ENCODE results near the gene TMPRSS12.
"Not testable (repeated sequence)": the region's sequence is repeated elsewhere in the genome, so short reads cannot be mapped to it uniquely, and the experiment has no call there.

The TMPRSS12 gene

DNA sequence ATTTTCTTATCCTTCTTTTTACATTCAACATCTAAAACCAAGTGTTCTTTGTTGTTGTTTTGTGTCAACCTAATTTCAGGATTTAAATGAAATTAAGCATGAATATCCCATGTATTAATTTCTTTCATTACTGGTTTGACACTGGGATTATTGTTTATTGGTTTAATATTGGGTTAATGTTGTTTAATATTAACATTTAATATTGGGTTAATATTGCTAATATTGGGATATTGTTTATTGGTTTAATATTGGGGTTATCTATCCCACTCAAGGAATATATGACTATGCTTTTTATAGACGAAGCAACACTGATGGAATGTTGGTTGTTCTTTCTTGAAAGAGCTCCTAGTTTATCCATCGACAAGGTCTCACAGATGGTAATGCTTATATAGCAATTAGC, 45.9 kb downstream of the TMPRSS12 start:
- no peaks in the 10 kb centered on the region for H3K9me3 ChIP-seq (ENCODE audit: control extremely low read depth in 1 of 5, control insufficient read depth in 4 of 5, insufficient read depth in 2 of 5, low read depth in 1 of 5, low read length in 4 of 5)
- no CpG with 5 or more reads among the region's 2 CpGs for WGBS (ENCODE audit: insufficient coverage)
- H3K36me3 ChIP-seq (ENCODE audit: control insufficient read depth in 4 of 4, insufficient read depth in 4 of 4, low read length in 3 of 4), result no peaks in the 10 kb centered on the region
- no peak for DNase-seq
- H3K4me1 ChIP-seq (ENCODE audit: control extremely low read depth in 1 of 4, control insufficient read depth in 4 of 4, insufficient read depth in 4 of 4, low read length in 3 of 4), result no peaks in the 10 kb centered on the region
- H3K4me3 ChIP-seq (ENCODE audit: control insufficient read depth in 1 of 7, extremely low read depth in 1 of 7, insufficient read depth in 4 of 7, low read depth in 2 of 7, low read length in 6 of 7), result no peak overlapping the region
- H3K27me3 ChIP-seq (replicated peaks in 2 of 5; ENCODE audit: control insufficient read depth in 4 of 5, insufficient read depth in 5 of 5, low read length in 4 of 5), result no peaks in the 10 kb centered on the region
- no peak overlapping the region for H3K27ac ChIP-seq (ENCODE audit: insufficient read depth in 1 of 2, low read depth in 1 of 2, low read length in 2 of 2, poor library complexity in 1 of 2, severe bottlenecking in 2 of 2)
- ChIA-PET POLR2A (no interaction called here), CTCF (interaction anchor here (1.0 kb wide), 1 partner anchor 64 kb away, joined by 3 read pairs; no protein-coding TSS in a partner anchor)

DNA sequence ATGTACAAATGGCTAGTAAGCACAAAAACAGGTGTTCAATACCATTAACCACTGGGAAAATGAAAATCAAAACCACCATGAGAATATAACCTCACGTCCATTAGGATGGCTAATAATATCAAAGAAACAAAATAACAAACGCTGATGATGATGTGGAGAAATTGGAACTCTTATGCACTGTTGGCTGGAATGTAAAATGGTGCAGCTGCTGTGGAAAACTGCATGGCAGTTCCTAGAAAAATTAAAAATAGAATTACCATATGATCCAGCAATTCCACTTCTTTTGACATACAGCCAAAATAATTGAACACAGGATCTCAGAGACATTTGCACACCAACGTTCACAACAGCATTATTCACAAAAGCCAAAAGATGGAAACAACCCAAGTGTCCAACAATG, 51.5 kb downstream of the TMPRSS12 start:
- Histone ChIP-seq H3K4me3 (ENCODE audit: control insufficient read depth in 1 of 7, extremely low read depth in 1 of 7, insufficient read depth in 4 of 7, low read depth in 2 of 7, low read length in 6 of 7) (no peak overlapping the region), H3K9me3 (ENCODE audit: control extremely low read depth in 1 of 5, control insufficient read depth in 4 of 5, insufficient read depth in 2 of 5, low read depth in 1 of 5, low read length in 4 of 5) (peaks cover 0 to 3% (median 1%) of the 10 kb centered on the region in 5 experiments), H3K27ac (ENCODE audit: insufficient read depth in 1 of 2, low read depth in 1 of 2, low read length in 2 of 2, poor library complexity in 1 of 2, severe bottlenecking in 2 of 2) (no peak overlapping the region), H3K4me1 (ENCODE audit: control extremely low read depth in 1 of 4, control insufficient read depth in 4 of 4, insufficient read depth in 4 of 4, low read length in 3 of 4) (no peaks in the 10 kb centered on the region), H3K36me3 (ENCODE audit: control insufficient read depth in 4 of 4, insufficient read depth in 4 of 4, low read length in 3 of 4) (no peaks in the 10 kb centered on the region), H3K27me3 (replicated peaks in 2 of 5; ENCODE audit: control insufficient read depth in 4 of 5, insufficient read depth in 5 of 5, low read length in 4 of 5) (no peaks in the 10 kb centered on the region)
- ChIA-PET POLR2A (interaction anchor here (0.6 kb wide), 1 partner anchor 40 kb away, joined by 4 read pairs; no protein-coding TSS in a partner anchor), CTCF (no interaction called here)
- no peak for DNase-seq
- 100% methylated on average over 1 of the region's 3 CpGs for WGBS (ENCODE audit: insufficient coverage)

DNA sequence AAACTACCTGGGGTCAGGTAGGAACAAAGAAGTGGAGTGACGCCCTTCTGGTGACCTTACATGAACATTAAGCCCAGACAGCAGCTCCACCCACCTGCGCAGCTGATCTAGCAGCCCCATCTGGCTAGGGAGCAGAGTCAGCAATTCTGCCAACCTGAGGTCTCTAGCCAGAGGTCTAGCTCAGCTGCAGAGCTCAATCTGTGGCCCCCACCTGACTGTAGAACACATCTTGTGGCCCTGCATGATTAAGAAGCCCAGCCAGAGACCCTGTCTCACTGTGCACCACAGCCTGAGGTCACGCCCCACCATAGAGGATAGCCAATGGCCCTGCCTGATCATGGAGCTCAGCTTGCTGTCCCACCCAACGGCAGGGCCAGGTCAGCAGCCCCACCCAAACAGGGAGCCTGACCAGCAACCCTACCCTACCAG, 59.0 kb downstream of the TMPRSS12 start:
- ChIA-PET POLR2A (no interaction called here), CTCF (interaction anchor here (1.3 to 1.8 kb wide), 3 partner anchors 16 to 22 kb away, joined by 3 to 5 read pairs (median 4); a partner anchor contains a TSS)
- Histone ChIP-seq H3K9me3 (ENCODE audit: control extremely low read depth in 1 of 5, control insufficient read depth in 4 of 5, insufficient read depth in 2 of 5, low read depth in 1 of 5, low read length in 4 of 5) (peaks cover 0 to 3% (median 2%) of the 10 kb centered on the region in 5 experiments), H3K27me3 (replicated peaks in 2 of 5; ENCODE audit: control insufficient read depth in 4 of 5, insufficient read depth in 5 of 5, low read length in 4 of 5) (no peaks in the 10 kb centered on the region), H3K4me3 (ENCODE audit: control insufficient read depth in 1 of 7, extremely low read depth in 1 of 7, insufficient read depth in 4 of 7, low read depth in 2 of 7, low read length in 6 of 7) (no peak overlapping the region), H3K36me3 (ENCODE audit: control insufficient read depth in 4 of 4, insufficient read depth in 4 of 4, low read length in 3 of 4) (no peaks in the 10 kb centered on the region), H3K4me1 (ENCODE audit: control extremely low read depth in 1 of 4, control insufficient read depth in 4 of 4, insufficient read depth in 4 of 4, low read length in 3 of 4) (no peaks in the 10 kb centered on the region), H3K27ac (ENCODE audit: insufficient read depth in 1 of 2, low read depth in 1 of 2, low read length in 2 of 2, poor library complexity in 1 of 2, severe bottlenecking in 2 of 2) (no peak overlapping the region)
- DNase-seq, result no peak
- WGBS (ENCODE audit: insufficient coverage), result 93% methylated on average over 4 of the region's 4 CpGs

DNA sequence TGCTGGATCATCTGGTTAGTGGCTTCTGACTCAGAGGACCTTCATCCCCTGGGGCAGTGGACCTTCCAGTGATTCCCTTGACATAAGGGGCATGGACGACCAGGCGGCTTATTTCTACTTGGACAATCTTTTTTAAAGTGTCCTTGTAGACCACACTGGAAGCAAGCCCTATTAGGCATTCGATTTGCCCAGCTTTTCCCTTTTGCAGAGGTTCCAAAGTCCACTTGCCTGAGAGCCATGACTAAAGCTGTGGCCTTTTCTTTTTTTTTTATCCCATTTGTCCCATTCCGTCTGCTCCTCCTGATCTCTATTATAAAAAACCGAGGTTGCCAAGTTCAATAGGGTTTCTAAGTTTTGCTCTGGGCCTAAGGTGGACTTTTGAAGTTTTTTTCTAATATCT, 65.8 kb downstream of the TMPRSS12 start:
- POLR2A ChIA-PET; DNase-seq; CTCF ChIA-PET; H3K4me3 ChIP-seq (ENCODE audit: control insufficient read depth in 1 of 7, extremely low read depth in 1 of 7, insufficient read depth in 4 of 7, low read depth in 2 of 7, low read length in 6 of 7); H3K4me1 ChIP-seq (ENCODE audit: control extremely low read depth in 1 of 4, control insufficient read depth in 4 of 4, insufficient read depth in 4 of 4, low read length in 3 of 4); H3K27me3 ChIP-seq (replicated peaks in 2 of 5; ENCODE audit: control insufficient read depth in 4 of 5, insufficient read depth in 5 of 5, low read length in 4 of 5); H3K27ac ChIP-seq (ENCODE audit: insufficient read depth in 1 of 2, low read depth in 1 of 2, low read length in 2 of 2, poor library complexity in 1 of 2, severe bottlenecking in 2 of 2); H3K36me3 ChIP-seq (ENCODE audit: control insufficient read depth in 4 of 4, insufficient read depth in 4 of 4, low read length in 3 of 4): not testable (repeated sequence)
- H3K9me3 ChIP-seq (ENCODE audit: control extremely low read depth in 1 of 5, control insufficient read depth in 4 of 5, insufficient read depth in 2 of 5, low read depth in 1 of 5, low read length in 4 of 5), result peaks cover 0 to 23% (median 19%) of the 10 kb centered on the region in 5 experiments
- 97% methylated on average over 3 of the region's 5 CpGs for WGBS (ENCODE audit: insufficient coverage)

DNA sequence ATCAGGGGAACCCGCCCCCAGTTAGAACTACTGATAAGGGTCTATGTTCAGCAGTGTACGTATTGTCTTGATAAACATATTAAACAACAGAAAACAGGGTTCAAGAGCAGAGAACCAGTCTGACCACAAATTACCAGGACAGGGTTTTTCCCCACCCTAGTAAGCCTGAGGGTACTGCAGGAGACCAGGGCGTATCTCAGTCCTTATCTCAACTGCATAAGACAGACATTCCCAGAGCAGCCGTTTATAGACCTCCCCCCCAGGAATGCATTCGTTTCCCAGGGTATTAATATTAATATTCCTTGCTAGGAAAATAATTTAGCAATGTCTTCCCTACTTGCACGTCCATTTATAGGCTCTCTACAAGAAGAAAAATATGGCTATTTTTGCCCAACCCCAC, 69.6 kb downstream of the TMPRSS12 start:
- DNase-seq; H3K27ac ChIP-seq (ENCODE audit: insufficient read depth in 1 of 2, low read depth in 1 of 2, low read length in 2 of 2, poor library complexity in 1 of 2, severe bottlenecking in 2 of 2); H3K36me3 ChIP-seq (ENCODE audit: control insufficient read depth in 4 of 4, insufficient read depth in 4 of 4, low read length in 3 of 4); H3K27me3 ChIP-seq (replicated peaks in 2 of 5; ENCODE audit: control insufficient read depth in 4 of 5, insufficient read depth in 5 of 5, low read length in 4 of 5); CTCF ChIA-PET; H3K4me3 ChIP-seq (ENCODE audit: control insufficient read depth in 1 of 7, extremely low read depth in 1 of 7, insufficient read depth in 4 of 7, low read depth in 2 of 7, low read length in 6 of 7); H3K4me1 ChIP-seq (ENCODE audit: control extremely low read depth in 1 of 4, control insufficient read depth in 4 of 4, insufficient read depth in 4 of 4, low read length in 3 of 4); POLR2A ChIA-PET: not testable (repeated sequence)
- 96% methylated on average over 3 of the region's 6 CpGs for WGBS (ENCODE audit: insufficient coverage)
- H3K9me3 ChIP-seq (ENCODE audit: control extremely low read depth in 1 of 5, control insufficient read depth in 4 of 5, insufficient read depth in 2 of 5, low read depth in 1 of 5, low read length in 4 of 5), result peaks cover 0 to 54% (median 31%) of the 10 kb centered on the region in 5 experiments

DNA sequence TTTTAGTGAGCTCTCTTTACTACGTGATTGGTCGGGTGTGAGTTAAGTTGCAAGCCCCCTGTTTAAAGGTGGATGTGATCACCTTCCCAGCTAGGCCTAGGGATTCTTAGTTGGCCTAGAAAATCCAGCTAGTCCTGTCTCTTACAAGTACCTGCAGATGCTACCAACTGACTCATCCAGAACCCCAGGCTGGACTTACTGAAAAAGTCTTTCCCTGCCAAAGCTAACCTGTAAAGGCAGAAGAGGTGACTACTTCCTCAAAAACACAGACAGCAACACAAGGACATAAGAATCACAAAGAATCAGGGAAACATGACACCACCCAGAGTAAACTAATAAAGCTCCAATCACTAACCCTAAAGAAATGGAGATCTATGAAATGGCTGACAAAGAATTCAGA, 70.5 kb downstream of the TMPRSS12 start:
- POLR2A ChIA-PET, result no interaction called here
- CTCF ChIA-PET, result interaction anchor here (1.1 to 1.4 kb wide), 2 partner anchors 10 to 72 kb away, joined by 3 to 4 read pairs; no protein-coding TSS in a partner anchor
- no peaks in the 10 kb centered on the region for H3K4me1 ChIP-seq (ENCODE audit: control extremely low read depth in 1 of 4, control insufficient read depth in 4 of 4, insufficient read depth in 4 of 4, low read length in 3 of 4)

DNA sequence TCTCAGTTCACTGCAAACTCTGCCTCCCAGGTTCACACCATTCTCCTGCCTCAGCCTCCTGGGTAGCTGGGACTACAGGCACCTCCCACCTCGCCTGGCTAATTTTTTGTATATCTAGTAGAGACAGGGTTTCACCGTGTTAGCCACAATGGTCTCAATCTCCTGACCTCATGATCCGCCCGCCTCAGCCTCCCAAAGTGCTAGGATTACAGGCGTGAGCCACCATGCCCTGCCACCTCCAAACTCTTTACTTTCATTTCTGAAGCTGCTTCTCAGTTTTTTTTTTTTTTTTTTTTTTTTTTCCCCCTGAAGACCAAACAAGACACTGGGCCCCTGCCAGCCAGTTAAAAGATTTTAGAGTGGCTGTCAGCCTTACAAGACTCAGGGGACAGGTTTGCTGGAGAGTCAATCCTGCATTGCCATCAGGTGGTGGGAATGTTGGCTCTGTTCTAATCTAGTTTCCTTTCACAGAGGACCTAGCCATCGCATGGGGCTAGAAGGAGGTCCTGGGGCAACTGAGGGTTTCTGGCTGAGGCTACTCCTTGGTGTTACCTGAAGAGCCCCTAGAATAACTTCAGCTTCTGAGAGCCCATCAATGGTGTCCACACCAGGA, 72.3 kb downstream of the TMPRSS12 start:
- CTCF ChIA-PET, result interaction anchor here (1.0 to 1.3 kb wide), 3 partner anchors 10 to 65 kb away, joined by 3 to 4 read pairs (median 3); a partner anchor contains a TSS

More for the DNA sequence above, 70.5 kb downstream of the TMPRSS12 start:
- Histone ChIP-seq H3K4me3 (ENCODE audit: control insufficient read depth in 1 of 7, extremely low read depth in 1 of 7, insufficient read depth in 4 of 7, low read depth in 2 of 7, low read length in 6 of 7) (no peak overlapping the region), H3K27ac (ENCODE audit: insufficient read depth in 1 of 2, low read depth in 1 of 2, low read length in 2 of 2, poor library complexity in 1 of 2, severe bottlenecking in 2 of 2) (no peak overlapping the region), H3K9me3 (ENCODE audit: control extremely low read depth in 1 of 5, control insufficient read depth in 4 of 5, insufficient read depth in 2 of 5, low read depth in 1 of 5, low read length in 4 of 5) (peaks cover 0 to 58% (median 31%) of the 10 kb centered on the region in 5 experiments), H3K27me3 (replicated peaks in 2 of 5; ENCODE audit: control insufficient read depth in 4 of 5, insufficient read depth in 5 of 5, low read length in 4 of 5) (no peaks in the 10 kb centered on the region), H3K36me3 (ENCODE audit: control insufficient read depth in 4 of 4, insufficient read depth in 4 of 4, low read length in 3 of 4) (no peaks in the 10 kb centered on the region)
- DNase-seq, result peak in 1 of 3 donors; percentile 23
- WGBS (ENCODE audit: insufficient coverage), result 95% methylated on average over 2 of the region's 2 CpGs

More for the DNA sequence above, 72.3 kb downstream of the TMPRSS12 start:
- Histone ChIP-seq H3K27ac (ENCODE audit: insufficient read depth in 1 of 2, low read depth in 1 of 2, low read length in 2 of 2, poor library complexity in 1 of 2, severe bottlenecking in 2 of 2) (no peak overlapping the region), H3K27me3 (replicated peaks in 2 of 5; ENCODE audit: control insufficient read depth in 4 of 5, insufficient read depth in 5 of 5, low read length in 4 of 5) (no peaks in the 10 kb centered on the region), H3K4me1 (ENCODE audit: control extremely low read depth in 1 of 4, control insufficient read depth in 4 of 4, insufficient read depth in 4 of 4, low read length in 3 of 4) (no peaks in the 10 kb centered on the region), H3K4me3 (ENCODE audit: control insufficient read depth in 1 of 7, extremely low read depth in 1 of 7, insufficient read depth in 4 of 7, low read depth in 2 of 7, low read length in 6 of 7) (no peak overlapping the region), H3K36me3 (ENCODE audit: control insufficient read depth in 4 of 4, insufficient read depth in 4 of 4, low read length in 3 of 4) (no peaks in the 10 kb centered on the region), H3K9me3 (ENCODE audit: control extremely low read depth in 1 of 5, control insufficient read depth in 4 of 5, insufficient read depth in 2 of 5, low read depth in 1 of 5, low read length in 4 of 5) (peaks cover 0 to 62% (median 31%) of the 10 kb centered on the region in 5 experiments)
- POLR2A ChIA-PET, result interaction anchor here (0.6 kb wide), 2 partner anchors 132 to 693 kb away, joined by 3 read pairs; no protein-coding TSS in a partner anchor
- 100% methylated on average over 3 of the region's 6 CpGs for WGBS (ENCODE audit: insufficient coverage)
- DNase-seq, result no peak
